Occipital lobe (tissue), 2 donors: ENCODE results near the gene HIPK2. TPM values are rescaled to one million over a fixed set of nuclear protein-coding genes. Genes with fewer than 3 reads are reported as not detected.

Experiments used
- DNase-seq: peaks from one replicate; lab custom pipeline; 2025; lab: John Stamatoyannopoulos, UW
- total RNA-seq: library from RNA; depleted of rRNA; stranded (reverse); fragments of >200 nt; gene quantifications from one replicate; pipeline ENCODE4 v1.2.3, GENCODE V29; 2014

Gene HIPK2
- total RNA-seq, 1 donor from 2014 or later: 12.0 TPM

GRCh38 chr7:139542308-139543151, 235.3 kb downstream of the HIPK2 start:
- no peak for DNase-seq

GRCh38 chr7:139541600-139542307, 236.0 kb downstream of the HIPK2 start:
- no peak for DNase-seq

- DNase-seq: no peak
These were observed 237.6 kb downstream of the HIPK2 start for GRCh38 chr7:139540203-139540602.

GRCh38 chr7:139538881-139539635, 238.7 kb downstream of the HIPK2 start:
- no peak for DNase-seq

GRCh38 chr7:139536152-139536551, 241.6 kb downstream of the HIPK2 start:
- no peak for DNase-seq

GRCh38 chr7:139534966-139535651, 242.7 kb downstream of the HIPK2 start:
- no peak for DNase-seq

- DNase-seq: no peak
These were observed 243.7 kb downstream of the HIPK2 start for GRCh38 chr7:139534096-139534495.

- DNase-seq: no peak
These were observed 245.1 kb downstream of the HIPK2 start for GRCh38 chr7:139532636-139533155.

- DNase-seq: no peak
These were observed 246.7 kb downstream of the HIPK2 start for GRCh38 chr7:139531094-139531493.

- no peak for DNase-seq
These were observed 250.9 kb downstream of the HIPK2 start for GRCh38 chr7:139526578-139527544.

- no peak for DNase-seq
These were observed 252.0 kb downstream of the HIPK2 start for GRCh38 chr7:139525750-139526149.

- DNase-seq: no peak
These were observed 252.6 kb downstream of the HIPK2 start for GRCh38 chr7:139525239-139525638.

- DNase-seq: no peak
These were observed 253.6 kb downstream of the HIPK2 start for GRCh38 chr7:139523968-139524815.

GRCh38 chr7:139523199-139523941, 254.4 kb downstream of the HIPK2 start, which contains the start of gene CLEC2L:
CLEC2L (plus strand) TSS chr7:139523685; CDS start chr7:139523928, 243 bp downstream.
- DNase-seq: peak; percentile 17

GRCh38 chr7:139522830-139523198, 255.0 kb downstream of the HIPK2 start:
- DNase-seq: no peak

GRCh38 chr7:139521439-139521838, 256.4 kb downstream of the HIPK2 start:
- DNase-seq: no peak

GRCh38 chr7:139515266-139515665, 262.5 kb downstream of the HIPK2 start:
- no peak for DNase-seq
